Colon (tissue), 2 donors: ENCODE data around the gene CERS5.
"Not testable (repeated sequence)": the region's sequence is repeated elsewhere in the genome, so short reads cannot be mapped to it uniquely, and the experiment has no call there.

Experiments
- FAIRE-seq: peaks from 2 replicates; lab custom pipeline; 2012; peaks lifted over from hg19 to GRCh38; lab: Jason Lieb, UNC
- donor health status: control.
- donor health status: control.

The CERS5 gene

DNA sequence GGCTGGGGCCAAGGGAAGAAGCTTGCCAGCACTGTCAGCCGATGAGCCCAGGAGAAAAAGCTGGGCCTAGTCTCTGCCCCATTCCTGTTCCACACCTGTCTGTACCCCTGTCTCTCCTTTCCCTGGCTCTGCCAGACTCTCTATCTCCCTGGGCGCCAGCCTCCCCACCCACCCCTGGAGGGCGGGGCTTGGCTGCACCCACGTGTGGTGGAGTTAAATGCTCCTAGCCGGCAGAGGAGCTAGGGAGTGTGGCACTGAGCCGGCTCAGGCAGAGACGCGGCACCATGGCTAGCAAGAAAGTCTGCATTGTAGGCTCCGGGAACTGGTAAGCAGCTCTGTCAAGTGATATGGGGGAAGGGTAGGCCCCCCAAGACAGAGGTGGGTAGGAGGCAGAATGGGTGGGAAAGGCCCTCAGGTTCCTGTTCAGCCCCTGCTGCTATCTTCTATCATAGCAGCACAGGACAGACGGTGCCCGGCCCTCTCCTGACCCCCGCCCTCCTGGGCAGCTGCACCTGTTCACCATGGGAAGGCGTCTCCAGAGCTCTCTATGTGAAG, 63.3 kb downstream of the CERS5 start, which contains the start of gene GPD1:
Gene GPD1 (plus strand): TSS at position 242 of the 555 bp plus-strand sequence. CDS start 43 bp downstream, at position 285.
- no peak for FAIRE-seq

DNA sequence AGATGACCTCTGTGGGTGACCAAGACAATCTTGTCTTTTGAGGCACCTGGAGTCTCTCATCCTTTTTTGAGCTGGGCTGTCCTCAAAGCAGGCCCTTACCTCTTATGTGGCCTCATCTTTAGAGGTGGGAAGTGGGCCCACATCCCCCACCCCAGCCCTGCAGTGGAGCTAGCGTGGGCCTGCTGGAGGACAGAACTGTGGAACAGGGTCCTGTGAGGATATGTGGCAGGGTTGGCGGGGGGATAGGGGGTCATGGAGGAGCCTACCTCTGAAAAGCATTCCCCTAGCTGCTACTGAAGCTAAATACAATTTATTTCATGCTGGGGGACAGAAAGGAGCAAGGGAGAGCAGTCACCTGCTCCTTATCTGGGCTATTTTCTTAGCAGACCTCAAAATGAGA, 63.8 kb downstream of the CERS5 start:
- FAIRE-seq, result no peak

DNA sequence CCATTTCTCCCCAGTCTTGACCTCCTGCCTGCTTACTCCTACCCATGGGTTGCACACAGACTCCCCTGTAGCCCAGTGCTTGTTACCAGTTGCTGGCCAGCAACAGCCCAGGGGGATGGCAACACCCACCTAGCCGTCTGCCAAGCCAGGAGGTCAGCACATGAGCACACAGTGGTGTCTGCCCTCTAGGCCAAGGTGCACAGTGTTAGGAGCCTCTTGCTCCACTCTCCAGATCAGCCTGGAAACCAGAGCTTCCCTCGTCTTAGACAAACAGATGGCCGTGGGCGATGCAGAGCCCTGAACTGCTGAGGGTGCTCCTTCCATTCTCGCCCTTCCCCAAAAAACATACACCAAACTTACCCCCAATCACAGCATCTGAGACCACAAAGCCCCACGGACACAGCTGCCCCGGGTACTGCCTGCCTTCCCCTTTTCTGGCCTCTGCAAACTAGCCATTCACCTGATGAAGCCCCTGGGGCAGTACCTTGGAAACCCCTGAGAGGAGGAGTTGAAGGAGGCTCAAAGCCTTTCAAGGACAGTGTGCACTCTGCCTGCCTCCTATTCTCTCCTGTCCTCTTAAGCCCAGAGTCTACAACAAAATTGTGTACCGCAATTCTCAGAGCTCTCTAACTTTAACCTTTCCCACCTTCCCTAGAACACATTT, 64.4 kb downstream of the CERS5 start:
- FAIRE-seq, result no peak

DNA sequence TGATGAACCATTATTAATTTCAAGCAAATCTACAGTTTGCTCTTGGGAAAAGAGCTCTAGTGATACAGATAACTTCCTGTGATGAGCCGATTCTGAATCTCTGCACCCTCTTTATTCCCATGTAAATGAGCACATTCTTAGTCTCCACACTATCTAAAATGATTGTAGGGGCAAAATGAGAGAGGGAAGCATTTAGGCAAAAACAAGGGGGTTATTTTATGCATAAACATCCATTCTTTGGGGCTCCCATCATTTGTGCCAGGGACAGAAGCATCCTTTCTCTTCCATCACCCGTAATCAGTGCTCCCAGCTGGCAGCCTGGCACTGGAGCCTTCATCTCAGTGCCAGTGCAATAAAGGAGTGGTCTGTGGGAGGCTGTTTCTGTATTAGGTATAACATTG, 65.0 kb downstream of the CERS5 start:
- no peak for FAIRE-seq

DNA sequence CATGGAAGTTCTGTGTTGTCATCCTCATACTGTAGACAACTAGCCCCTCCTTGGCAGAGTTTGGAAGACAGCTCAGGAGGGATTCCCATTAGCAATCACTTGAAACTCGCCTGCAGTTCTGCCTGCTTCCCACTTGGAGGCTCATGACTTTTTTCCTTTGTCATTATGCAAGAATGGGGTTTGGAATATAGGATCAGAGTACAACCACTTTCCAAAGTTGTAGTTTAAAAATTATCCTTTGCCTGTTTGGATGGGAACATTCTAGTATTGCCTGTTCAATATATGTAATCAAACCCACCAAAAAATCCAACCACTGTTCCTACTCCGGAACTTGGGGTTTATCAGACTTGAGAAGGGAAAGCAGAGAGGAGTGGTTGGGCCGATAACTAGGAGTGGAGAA, 65.5 kb downstream of the CERS5 start:
- FAIRE-seq, result no peak

DNA sequence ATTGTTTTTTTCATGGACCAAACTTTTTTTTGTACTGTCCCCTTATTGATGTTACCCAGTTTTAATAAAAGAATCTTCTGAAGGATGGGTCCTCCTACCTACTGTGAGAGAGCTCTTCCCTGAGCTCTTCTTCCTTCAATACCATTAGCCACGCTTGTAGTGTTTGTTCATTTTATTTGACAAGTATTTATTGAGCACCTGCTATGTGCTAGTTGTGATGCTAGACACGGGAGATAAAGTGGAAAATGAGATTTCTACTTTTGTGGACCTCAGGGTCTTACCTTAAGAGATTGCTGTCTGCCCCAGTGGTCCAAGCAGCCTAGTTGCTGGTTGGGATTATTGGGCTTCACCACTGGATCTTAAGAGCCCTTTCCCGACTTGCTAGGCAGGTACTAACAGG, 66.6 kb downstream of the CERS5 start:
- no peak for FAIRE-seq

DNA sequence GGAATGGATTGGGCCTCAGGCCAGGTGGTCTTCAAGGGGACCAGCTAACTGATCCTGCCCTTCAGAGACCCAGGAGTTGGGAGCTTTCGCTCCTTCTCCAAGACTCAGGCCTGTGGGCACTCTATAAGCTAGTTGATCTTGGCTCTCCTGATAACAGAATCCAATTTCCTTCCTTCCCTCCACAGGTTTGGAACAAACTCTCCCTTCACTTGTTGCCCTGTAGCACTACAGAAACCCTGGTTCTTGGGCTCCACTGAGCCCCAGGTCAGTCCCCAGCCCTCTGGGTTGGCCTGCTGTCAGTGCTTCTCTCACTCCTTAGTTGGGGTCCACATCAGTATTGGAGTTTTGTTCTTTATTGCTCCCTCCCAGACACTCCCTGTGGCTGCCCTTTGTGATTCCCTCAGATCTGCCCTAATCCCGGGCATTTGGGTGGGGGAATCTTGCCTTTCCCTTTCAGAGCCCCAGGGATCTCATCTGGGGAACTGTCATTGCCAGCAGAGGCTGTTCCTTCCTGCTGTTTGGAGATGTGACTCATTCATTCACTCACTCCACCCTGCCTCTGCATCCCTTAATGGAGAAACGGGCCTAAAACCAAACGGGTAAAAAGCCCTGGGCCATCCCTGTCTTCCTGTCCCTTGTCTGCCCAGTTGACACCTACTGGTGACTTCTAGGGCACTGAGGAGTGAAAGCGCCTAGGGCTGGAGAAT, 67.7 kb downstream of the CERS5 start:
- no peak for FAIRE-seq

DNA sequence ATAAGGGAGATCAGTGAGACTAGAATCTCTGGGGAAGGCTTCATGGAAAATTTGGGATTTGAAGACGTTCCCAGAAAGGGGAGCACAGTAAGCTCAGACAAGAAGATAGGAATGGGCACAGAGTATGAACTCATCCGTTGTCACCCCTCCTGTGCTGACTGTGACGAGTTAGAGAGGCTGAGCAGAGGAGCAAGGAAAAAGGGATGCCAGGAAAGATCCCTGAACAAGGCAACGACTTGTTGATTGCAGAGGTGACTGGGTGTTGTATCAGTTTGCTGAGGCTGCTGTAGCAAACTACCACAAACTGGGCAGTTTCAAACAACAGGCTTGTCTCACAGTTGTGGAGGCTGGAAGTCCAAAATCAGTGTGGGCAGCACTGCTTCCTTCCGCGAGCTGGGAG, 69.2 kb downstream of the CERS5 start:
- FAIRE-seq, result no peak

DNA sequence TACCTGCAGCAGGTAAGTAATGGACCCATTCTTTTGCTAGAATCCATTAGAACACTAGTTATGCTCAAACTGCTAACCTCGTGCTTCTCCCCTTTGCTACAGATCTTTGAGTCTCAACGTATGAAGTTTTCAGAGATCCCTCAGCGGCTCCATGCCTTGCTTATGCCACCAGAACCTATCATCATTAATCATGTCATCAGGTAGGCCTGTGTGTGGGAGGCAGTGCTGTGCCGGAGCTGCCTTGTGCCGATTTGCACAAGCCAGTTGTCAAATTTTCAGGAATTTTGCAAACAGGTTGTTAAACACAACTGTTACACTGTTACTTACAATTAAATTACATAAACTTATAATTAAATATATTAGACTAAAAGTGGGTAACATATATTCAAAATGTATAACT, 76.8 kb downstream of the CERS5 start:
- no peak for FAIRE-seq

DNA sequence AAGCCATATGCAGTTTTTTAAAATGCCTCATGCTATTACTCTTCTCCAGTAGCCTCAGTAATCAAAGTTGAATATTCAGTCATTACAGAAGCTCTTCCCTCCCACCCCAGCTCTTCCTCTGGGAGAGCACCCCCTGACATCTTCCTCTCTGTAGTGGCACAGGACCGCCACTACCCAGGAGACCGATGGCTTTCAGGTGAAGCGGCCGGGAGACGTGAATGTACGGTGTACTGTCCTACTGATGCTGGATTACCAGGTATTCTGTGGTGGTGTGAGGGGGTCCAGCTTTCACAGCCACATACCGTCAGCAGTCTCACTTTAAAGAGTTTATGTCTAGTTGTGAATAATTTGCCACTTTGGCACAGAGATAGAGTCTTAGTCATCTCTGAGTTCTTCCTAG, 77.4 kb downstream of the CERS5 start:
- no peak for FAIRE-seq

DNA sequence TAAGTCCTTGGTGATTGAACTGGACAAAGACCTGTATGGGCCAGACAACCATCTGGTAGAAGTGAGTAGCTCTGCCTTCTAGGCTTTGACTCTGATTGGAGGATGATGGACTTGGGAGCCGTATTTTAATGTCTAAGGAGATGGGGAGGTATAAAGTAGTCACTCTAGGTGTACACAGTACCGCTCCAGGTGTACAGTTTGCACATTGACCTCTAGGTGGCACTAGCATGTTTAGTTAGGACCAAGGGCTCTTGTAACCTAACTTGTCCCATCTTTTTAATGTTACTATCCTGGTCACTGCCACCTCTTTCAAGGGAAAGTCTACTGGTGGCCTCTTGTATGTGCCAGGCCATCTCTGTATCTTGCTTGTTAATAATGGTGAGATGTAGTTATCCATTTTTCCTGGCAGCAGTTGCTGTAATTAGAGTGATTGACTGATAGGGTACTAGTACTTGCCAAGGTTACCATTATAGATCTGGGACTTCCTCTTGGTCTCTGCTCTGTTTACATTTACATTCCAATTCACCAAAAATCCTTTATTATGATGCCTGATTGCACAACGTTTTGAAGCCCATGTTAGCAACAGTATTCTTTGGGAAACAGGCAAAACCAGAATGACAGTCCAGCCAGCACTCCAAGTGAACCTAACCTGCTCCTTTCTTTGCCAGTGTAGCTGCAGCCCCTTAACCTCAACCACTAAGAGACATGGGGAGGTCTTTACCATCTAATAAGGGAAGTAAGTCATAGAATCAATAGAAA, 78.4 kb downstream of the CERS5 start:
- FAIRE-seq, result no peak

DNA sequence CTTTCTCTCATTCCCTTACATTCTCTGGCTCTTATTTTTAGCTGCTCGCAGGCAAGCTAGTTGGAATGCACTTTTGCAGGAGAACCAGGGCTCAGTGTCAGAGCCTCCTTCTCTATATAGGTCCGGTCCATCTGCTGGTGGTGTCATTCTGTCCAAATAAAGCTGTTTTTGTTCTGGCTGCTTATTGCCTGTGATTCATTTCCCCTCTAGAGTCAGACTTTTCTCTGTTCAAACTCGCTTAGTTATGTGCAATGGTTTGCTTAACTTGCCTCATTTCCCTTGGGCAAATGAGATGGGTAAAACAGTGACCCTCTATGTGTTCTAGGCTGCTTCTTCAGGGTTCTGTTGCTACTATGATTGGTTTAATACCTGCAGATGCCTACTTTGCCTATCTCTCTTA, 79.2 kb downstream of the CERS5 start:
- no peak for FAIRE-seq

DNA sequence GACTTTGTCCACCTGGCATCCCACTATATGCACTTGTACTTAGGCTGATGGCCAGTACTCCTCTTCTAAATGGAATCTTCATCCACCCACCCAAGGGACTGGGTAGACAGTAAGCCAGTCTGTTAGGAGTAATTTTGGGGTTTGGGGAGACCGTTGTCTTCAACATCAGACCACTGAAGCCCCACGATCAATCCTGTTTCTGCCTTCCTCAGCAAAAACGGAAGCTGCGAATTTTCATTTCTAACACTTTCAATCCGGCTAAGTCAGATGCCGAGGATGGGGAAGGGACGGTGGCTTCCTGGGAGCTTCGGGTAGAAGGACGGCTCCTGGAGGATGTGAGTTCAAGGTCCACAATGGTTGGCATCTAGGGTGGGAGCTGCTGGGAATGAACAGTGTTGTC, 80.0 kb downstream of the CERS5 start:
- no peak for FAIRE-seq

DNA sequence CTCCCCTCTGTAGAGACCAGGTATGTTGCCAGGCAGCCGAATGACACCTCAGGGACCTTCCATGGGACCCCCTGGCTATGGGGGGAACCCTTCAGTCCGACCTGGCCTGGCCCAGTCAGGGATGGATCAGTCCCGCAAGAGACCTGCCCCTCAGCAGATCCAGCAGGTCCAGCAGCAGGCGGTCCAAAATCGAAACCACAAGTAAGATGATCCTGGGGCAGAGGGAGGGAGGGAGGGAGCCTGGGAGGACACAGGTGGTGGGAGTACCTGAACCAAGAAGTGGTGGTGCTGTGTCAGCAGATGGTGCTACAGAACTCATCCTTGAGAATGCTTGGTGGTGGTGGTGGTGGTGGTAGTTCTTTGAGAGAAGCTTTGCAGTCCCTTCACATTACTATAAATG, 81.0 kb downstream of the CERS5 start:
- no peak for FAIRE-seq

DNA sequence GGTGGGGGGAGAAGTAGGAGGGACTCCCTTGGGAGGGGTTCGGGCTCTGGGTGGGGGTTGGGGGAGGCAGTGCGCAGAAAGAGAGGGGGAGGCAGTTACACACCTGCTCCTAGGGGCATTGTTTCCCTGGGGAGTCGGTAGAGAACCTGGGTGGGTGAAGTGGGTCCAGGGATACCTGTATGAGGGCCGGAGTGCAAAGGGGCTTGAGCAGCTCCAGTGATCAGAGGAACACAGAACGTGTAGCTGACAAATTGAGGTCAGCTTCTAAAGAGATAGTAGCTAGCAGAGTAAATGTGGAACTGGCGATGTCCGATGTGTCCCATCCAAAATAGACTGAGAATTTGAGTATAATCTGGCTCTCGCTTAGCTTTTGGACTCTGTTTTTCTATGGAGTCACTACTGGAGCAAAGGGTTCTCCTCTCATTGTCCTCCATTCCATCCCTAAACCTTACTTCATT, 81.5 kb downstream of the CERS5 start:
- FAIRE-seq, result no peak

DNA sequence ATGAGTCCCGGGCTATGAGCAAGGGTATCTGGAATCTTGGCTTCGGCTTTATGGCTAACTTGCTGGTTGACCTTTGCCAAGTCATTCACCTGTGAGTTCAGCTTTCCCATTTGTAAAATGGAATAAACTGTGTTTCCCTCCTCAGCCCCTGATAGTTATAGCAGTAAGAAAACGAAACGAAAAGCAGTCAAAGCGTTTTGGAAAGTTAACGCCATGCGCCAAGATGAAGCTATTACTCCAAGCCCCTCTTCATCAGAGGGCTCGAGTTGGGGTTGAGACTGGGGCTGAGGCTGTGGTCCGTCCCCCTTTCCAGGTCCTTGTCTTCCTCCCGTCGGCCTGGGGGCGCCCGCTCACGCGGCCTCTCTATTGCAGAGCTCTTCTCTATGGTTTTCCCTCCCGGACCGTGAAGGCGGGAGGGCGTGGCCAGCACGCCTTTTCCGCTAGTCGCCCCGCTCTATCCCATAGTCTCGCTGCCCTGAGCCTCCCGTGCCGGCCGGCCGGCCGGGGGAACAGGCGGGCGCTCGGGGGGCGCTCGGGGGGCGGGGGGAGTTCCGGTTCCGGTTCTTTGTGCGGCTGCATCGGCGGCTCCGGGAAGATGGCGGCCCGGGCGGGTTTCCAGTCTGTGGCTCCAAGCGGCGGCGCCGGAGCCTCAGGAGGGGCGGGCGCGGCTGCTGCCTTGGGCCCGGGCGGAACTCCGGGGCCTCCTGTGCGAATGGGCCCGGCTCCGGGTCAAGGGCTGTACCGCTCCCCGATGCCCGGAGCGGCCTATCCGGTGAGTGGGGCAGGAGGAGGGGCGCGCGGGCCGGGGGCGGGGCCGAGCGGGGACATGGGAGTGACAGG, 82.2 kb downstream of the CERS5 start, which contains the start of gene SMARCD1:
Gene SMARCD1 (plus strand): TSS at position 568 of the 840 bp plus-strand sequence. CDS start 28 bp downstream, at position 596.
- FAIRE-seq, result no peak

DNA sequence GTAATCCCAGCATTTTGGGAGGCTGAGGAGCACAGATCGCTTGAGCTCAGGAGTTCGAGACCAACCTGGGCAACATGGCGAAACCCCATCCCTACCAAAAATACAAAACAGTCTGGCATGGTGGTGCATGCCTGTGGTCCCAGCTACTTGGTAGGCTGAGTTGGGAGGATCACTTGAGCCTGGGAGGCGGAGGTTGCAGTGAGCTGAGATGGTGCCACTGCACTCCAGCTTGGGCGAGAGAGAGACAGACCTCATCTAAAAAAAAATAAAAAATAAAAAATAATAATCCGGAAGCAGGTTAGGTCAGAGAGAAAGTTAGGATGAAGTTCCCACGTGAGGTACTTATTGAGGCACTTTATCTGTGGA, 82.8 kb downstream of the CERS5 start:
- not testable (repeated sequence) for FAIRE-seq

DNA sequence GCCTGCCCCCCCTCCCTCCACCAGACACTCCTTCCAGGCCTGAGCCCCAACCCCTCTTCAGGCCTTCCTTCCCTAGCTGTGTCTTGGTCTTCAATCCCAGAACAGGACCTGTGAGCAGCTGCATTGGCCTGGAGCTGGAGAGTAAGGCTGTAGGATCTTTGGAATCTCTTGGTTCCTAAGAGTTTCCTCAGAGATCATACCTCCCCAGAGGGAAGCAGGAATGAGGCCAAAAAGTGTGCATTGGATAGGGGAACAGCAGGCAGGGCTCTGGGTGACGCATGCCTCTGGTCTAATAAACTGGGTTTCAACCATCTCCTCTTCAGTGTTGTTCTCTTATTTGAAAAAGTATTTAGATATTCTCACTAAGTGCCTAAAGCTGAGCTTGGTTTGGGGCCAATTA, 83.9 kb downstream of the CERS5 start:
- FAIRE-seq, result no peak

DNA sequence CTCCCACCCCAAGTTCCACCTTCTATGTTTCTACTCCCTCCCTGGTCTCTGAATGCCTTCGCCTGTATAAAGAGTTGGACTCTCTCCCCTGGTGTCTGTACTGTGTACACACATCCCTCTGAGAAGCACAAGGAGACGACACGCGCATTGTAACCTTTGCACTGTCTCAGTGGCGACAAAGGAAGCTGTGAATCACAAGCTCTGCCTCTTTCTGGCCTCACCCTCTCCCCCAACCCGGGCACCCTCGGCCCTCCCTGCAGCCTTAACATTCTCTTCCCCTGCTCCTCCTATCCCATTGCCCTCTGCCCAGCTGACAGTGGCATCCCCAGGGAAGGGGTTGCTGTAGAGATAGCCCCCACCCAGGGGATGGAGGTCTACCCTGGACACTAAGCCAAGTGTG, 84.5 kb downstream of the CERS5 start:
- FAIRE-seq, result no peak

DNA sequence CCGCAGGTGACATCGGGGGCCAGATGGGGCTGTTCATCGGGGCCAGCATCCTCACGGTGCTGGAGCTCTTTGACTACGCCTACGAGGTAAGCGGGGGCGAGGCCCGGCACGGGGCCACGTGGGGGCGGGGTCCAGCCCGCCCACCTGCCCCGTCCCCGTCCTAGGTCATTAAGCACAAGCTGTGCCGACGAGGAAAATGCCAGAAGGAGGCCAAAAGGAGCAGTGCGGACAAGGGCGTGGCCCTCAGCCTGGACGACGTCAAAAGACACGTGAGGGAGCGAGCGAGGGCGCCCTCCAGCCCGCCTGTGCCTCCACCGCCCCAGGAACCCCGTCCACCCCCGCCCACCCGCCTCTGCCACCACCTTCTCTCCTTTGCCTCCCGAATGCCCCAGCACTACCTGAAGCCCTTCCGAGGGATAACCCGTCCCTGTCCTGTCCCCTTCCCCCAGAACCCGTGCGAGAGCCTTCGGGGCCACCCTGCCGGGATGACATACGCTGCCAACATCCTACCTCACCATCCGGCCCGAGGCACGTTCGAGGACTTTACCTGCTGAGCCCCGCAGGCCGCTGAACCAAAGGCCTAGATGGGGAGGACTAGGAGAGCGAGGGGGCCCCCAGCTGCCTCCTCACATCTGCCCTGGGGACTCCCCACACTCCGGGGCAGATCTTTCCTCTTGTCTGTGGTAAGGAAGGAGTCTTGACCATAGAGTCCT, 85.9 kb downstream of the CERS5 start:
- no peak for FAIRE-seq

DNA sequence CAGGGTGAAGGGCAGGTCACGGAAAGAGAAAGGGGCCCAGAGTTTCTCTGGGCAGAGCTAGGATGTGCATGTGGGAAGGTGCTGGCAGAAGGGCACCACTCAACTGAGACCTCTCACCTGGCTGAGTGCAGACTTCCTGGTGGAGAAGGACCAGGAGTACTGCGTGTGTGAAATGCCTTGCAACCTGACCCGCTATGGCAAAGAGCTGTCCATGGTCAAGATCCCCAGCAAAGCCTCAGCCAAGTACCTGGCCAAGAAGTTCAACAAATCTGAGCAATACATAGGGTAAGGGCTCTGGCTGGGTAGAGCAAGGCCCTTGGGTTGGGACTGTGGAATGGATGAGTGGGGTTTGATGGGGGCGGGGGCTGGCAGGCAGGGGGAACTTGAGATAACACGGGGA, 87.4 kb downstream of the CERS5 start:
- FAIRE-seq, result no peak
